BLaER1 (cell line): Measurements from ENCODE around the gene CDHR1.

Source experiments
- H3K27ac ChIP-seq: shearing (Covaris generic); formaldehyde crosslinking; 2 replicates; pipeline ENCODE4 v1.8.1; 2022
- H3K27me3 ChIP-seq: shearing (Covaris generic); formaldehyde crosslinking; 2 replicates; pipeline ENCODE4 v1.8.1; 2022
- H3K36me3 ChIP-seq: shearing (Covaris generic); formaldehyde crosslinking; 2 replicates; pipeline ENCODE4 v1.8.1; 2022
- H3K4me1 ChIP-seq: shearing (Covaris generic); formaldehyde crosslinking; 2 replicates; pipeline ENCODE4 v1.8.1; 2022
- H3K4me2 ChIP-seq: shearing (Covaris generic); formaldehyde crosslinking; 2 replicates; pipeline ENCODE4 v1.8.1; 2022
- H3K4me3 ChIP-seq: shearing (Covaris generic); formaldehyde crosslinking; 2 replicates; pipeline ENCODE4 v1.8.1; 2022
- H3K9ac ChIP-seq: shearing (Covaris generic); formaldehyde crosslinking; 2 replicates; pipeline ENCODE4 v1.8.1; 2022
- H3K9me3 ChIP-seq: shearing (Covaris generic); formaldehyde crosslinking; 2 replicates; pipeline ENCODE4 v1.8.1; 2022
- H4K20me1 ChIP-seq: shearing (Covaris generic); formaldehyde crosslinking; 2 replicates; pipeline ENCODE4 v1.8.1; 2022
- Cebpa-rat ChIP-seq: shearing (Covaris generic); IDR thresholded peaks from 2 replicates; pipeline ENCODE4 v1.8.1; 2022

The CDHR1 gene

GRCh38 chr10:84224411-84225028 is 30.2 kb downstream of the CDHR1 start:
- H3K9ac ChIP-seq = no peak overlapping the region
- no peaks in the 10 kb centered on the region for H3K9me3 ChIP-seq
- H3K4me2 ChIP-seq = no peak overlapping the region
- TF ChIP-seq Cebpa-rat = no peak
- no peak overlapping the region for H3K4me3 ChIP-seq
- H3K27me3 ChIP-seq = no peaks in the 10 kb centered on the region
- H3K4me1 ChIP-seq = no peaks in the 10 kb centered on the region
- no peaks in the 10 kb centered on the region for H4K20me1 ChIP-seq
- H3K36me3 ChIP-seq = no peaks in the 10 kb centered on the region
- H3K27ac ChIP-seq = no peak overlapping the region

DNA sequence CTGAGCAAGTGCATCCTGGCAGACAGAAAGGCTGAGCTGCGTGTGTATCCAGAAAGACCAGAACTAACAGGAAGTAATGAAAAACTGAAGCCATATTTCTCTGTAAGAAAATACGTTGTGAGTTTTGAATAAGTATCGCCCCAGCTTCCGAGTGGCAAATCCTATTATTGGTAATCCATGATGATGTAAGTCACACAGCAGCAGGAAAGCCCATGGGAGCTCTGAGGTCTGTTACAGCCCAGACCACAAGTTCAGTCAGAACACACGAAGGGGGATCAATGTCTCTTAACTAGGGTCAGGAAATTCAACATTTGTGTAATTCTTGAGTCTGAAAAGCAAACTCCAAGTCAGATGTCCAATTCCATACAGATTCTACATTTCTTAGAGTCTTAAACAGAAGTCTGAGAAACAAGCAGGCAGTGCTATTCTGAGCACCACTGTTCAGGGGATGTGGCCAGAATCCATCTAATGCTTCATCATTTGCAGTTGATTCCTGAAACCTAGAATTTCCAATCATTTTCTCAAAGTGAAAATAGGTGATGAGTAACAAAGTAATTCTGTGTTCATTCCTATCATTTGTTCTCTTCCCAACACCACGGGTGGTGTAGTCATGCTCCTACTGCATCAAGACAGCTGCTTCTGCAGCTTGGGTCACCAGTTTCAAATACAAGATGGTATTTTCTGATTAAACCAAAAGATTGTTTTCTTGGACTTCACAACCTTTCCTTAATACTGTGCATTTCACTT is 31.3 kb downstream of the CDHR1 start, which contains the start of gene LRIT2:
TSS of gene LRIT2 (minus strand) at position 118 of the 747 bp plus-strand sequence. CDS start at position 94, 24 bp downstream.
- no peak for TF ChIP-seq Cebpa-rat
- no peak within 1 kb of the TSS for H3K4me3 ChIP-seq
- H3K27me3 ChIP-seq = no peaks in the 10 kb centered on the region

DNA sequence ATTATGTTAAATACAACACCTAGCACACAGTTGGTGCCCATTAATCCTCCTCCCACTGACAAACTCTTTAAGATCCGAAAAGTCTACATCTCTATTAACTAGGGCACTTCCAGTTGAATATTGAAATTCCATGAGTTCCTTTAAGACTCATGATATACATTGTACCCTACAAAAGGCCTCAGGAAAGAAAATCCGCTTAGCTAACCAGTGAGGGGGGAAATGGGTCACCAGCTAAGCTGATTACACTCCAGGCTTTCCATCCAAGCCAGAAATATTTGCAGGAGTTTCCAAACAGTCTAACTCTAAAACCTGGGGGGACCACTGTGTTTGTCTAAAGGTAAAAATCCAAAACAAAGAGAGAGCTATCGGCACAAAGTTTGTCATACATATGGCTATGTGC is 32.3 kb downstream of the CDHR1 start:
- Histone ChIP-seq H3K4me1 (no peaks in the 10 kb centered on the region), H3K9ac (no peak overlapping the region), H4K20me1 (no peaks in the 10 kb centered on the region), H3K9me3 (no peaks in the 10 kb centered on the region), H3K27ac (no peak overlapping the region), H3K36me3 (no peaks in the 10 kb centered on the region), H3K4me3 (no peak overlapping the region), H3K4me2 (no peak overlapping the region), H3K27me3 (no peaks in the 10 kb centered on the region)
- no peak for TF ChIP-seq Cebpa-rat

More for the DNA sequence above, 31.3 kb downstream of the CDHR1 start, which contains the start of gene LRIT2:
- no peaks in the 10 kb centered on the region for H3K36me3 ChIP-seq
- H3K9ac ChIP-seq = no peak within 1 kb of the TSS
- H3K4me2 ChIP-seq = no peak within 1 kb of the TSS
- no peaks in the 10 kb centered on the region for H3K9me3 ChIP-seq
- H3K4me1 ChIP-seq = no peaks in the 10 kb centered on the region
- no peaks in the 10 kb centered on the region for H4K20me1 ChIP-seq
- no peak within 1 kb of the TSS for H3K27ac ChIP-seq

DNA sequence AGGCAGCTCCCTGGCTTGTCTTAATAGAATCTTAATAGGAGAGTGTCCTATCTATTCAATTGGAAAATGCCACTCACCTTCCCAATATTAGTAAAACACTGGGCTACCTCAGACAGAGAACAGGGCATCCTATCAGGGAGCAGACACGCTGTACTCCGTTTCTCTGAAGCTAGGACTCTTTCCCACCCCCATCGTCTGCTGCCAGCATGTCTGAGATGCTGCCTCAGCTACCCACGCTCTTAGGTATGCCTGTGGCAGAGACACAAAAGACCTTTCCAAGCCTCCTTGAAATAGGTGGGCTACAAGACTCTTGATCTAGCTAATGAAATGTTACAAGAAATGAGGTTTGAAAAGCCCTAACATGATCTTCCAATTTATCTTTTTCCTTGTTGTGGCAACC is 33.5 kb downstream of the CDHR1 start:
- H4K20me1 ChIP-seq = no peaks in the 10 kb centered on the region
- H3K36me3 ChIP-seq = no peaks in the 10 kb centered on the region
- no peaks in the 10 kb centered on the region for H3K9me3 ChIP-seq
- no peaks in the 10 kb centered on the region for H3K4me1 ChIP-seq
- no peaks in the 10 kb centered on the region for H3K27me3 ChIP-seq
- no peak overlapping the region for H3K4me3 ChIP-seq
- H3K9ac ChIP-seq = no peak overlapping the region
- no peak for TF ChIP-seq Cebpa-rat
- no peak overlapping the region for H3K4me2 ChIP-seq
- H3K27ac ChIP-seq = no peak overlapping the region

DNA sequence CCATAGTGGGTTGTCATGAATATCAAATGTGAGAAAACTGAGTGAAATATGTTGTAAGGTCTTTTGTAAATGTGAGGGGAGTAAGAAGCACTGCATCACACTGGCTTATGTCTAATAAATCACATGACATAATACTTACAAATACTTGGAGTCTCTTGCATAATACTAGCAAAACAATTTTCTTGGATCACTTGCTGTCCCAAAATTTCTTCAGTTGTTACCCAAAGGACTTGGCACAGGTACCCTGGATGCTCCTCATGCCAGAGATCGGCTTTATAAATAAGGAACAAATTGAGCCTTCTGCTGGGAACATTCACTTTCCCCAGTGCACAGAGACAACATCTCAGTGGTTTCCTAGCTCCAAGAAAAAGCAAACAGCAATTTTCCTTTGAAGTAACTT is 36.0 kb downstream of the CDHR1 start:
- no peak overlapping the region for H3K4me2 ChIP-seq
- H3K27ac ChIP-seq = no peak overlapping the region
- no peaks in the 10 kb centered on the region for H3K4me1 ChIP-seq
- H3K36me3 ChIP-seq = no peaks in the 10 kb centered on the region
- H3K27me3 ChIP-seq = no peaks in the 10 kb centered on the region
- H4K20me1 ChIP-seq = no peaks in the 10 kb centered on the region
- TF ChIP-seq Cebpa-rat = no peak
- no peaks in the 10 kb centered on the region for H3K9me3 ChIP-seq
- no peak overlapping the region for H3K9ac ChIP-seq
- no peak overlapping the region for H3K4me3 ChIP-seq

- H3K27me3 ChIP-seq = no peaks in the 10 kb centered on the region
- H3K9me3 ChIP-seq = peaks cover 4% of the 10 kb centered on the region; the same call in 1 of the 2 replicates
- no peaks in the 10 kb centered on the region for H3K4me1 ChIP-seq
- TF ChIP-seq Cebpa-rat = no peak
- H3K36me3 ChIP-seq = no peaks in the 10 kb centered on the region
- no peaks in the 10 kb centered on the region for H4K20me1 ChIP-seq
- H3K4me3 ChIP-seq = no peak overlapping the region
- no peak overlapping the region for H3K9ac ChIP-seq
- no peak overlapping the region for H3K4me2 ChIP-seq
- no peak overlapping the region for H3K27ac ChIP-seq
These were observed 38.0 kb downstream of the CDHR1 start for GRCh38 chr10:84232376-84232775.

DNA sequence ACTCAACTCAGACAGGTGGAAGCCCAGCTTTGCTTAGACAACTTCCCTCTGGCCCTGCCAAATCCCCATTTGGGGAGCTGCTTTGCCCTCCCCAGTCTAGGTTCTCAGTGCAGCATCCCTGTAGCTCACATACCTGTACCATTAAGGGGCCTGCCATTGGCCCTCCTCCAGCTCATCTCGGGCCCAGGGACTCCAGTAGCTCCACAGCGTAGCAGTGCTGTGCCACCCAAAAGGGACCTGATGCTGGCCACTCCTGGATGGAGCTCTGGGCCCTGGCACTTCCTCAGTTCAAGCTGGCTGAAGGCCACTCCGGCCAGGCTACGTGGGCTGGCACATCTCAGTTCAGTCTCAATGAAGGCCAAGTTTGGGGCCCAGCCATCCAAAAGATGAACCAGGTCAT is 39.6 kb downstream of the CDHR1 start:
- H3K4me1 ChIP-seq = no peaks in the 10 kb centered on the region
- no peak overlapping the region for H3K4me2 ChIP-seq
- no peak overlapping the region for H3K9ac ChIP-seq
- no peak for TF ChIP-seq Cebpa-rat
- H3K4me3 ChIP-seq = no peak overlapping the region
- H3K27me3 ChIP-seq = no peaks in the 10 kb centered on the region
- H4K20me1 ChIP-seq = no peaks in the 10 kb centered on the region
- H3K36me3 ChIP-seq = no peaks in the 10 kb centered on the region
- no peak overlapping the region for H3K27ac ChIP-seq
- peaks cover 7% of the 10 kb centered on the region; the same call in 1 of the 2 replicates for H3K9me3 ChIP-seq

DNA sequence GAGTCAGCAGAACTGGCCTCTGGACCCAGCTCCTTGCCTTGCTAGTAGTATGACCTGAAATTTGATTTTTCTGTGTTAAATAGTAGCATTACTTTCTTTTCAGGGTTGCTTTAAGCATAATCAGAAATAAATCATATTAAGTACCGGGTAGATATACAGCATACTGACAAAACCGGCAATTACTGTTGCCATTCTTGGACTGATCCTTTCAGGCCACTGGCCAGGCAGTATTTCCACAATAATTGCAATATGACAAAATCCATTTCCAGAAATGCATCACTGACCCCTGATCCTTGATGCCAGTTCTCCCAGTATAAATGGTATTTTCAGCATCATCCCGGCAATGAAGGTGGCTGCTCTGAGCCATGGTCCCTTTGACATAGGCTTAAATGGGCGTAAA is 40.1 kb downstream of the CDHR1 start:
- Histone ChIP-seq H3K9ac (no peak overlapping the region), H3K4me2 (no peak overlapping the region), H3K27me3 (no peaks in the 10 kb centered on the region), H4K20me1 (no peaks in the 10 kb centered on the region), H3K9me3 (peaks cover 7% of the 10 kb centered on the region; the same call in 1 of the 2 replicates), H3K4me3 (no peak overlapping the region), H3K27ac (no peak overlapping the region), H3K4me1 (no peaks in the 10 kb centered on the region), H3K36me3 (no peaks in the 10 kb centered on the region)
- TF ChIP-seq Cebpa-rat = no peak

DNA sequence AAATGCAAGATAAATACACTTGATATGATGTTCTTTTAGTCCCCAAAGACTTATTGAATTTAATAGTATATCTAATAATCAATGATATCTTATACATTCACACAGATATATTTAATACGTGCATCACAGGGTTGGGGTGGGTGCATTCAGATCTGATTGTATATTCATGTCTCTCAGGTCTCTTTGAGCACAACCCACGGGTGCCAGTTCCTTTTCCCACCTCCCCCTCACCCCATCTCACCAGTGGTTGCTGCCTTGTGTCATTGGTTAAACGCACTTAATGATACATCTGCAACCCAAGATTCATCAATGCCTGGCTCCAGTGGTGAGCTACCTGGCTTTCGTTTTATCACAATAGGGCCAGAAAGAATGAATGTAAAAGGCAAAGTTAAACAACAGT is 40.8 kb downstream of the CDHR1 start:
- H4K20me1 ChIP-seq = no peaks in the 10 kb centered on the region
- no peak overlapping the region for H3K9ac ChIP-seq
- no peaks in the 10 kb centered on the region for H3K36me3 ChIP-seq
- H3K4me3 ChIP-seq = no peak overlapping the region
- peaks cover 7% of the 10 kb centered on the region; the same call in 1 of the 2 replicates for H3K9me3 ChIP-seq
- H3K4me1 ChIP-seq = no peaks in the 10 kb centered on the region
- H3K27me3 ChIP-seq = no peaks in the 10 kb centered on the region
- no peak for TF ChIP-seq Cebpa-rat
- H3K4me2 ChIP-seq = no peak overlapping the region
- no peak overlapping the region for H3K27ac ChIP-seq

DNA sequence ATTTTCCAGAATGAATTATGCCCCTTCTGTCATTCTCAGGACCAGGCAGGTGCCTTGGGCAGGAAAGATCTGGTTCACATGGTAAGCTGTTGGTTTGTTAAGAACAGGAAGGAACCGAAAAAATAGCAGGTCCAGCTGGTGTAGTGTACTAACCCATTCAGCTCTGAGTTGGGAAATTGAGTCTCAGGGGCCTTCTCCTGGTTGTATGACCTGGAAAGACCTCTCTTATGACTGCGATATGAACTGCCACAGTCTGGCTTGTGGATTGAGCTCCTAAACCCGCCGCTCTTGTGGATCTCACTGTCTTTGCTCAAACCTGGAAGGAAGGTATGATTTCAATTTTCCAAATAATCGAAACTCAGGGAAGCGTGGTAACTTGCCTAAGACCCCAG is 42.5 kb downstream of the CDHR1 start:
- no peaks in the 10 kb centered on the region for H3K4me1 ChIP-seq
- H3K9ac ChIP-seq = no peak overlapping the region
- no peaks in the 10 kb centered on the region for H3K36me3 ChIP-seq
- no peaks in the 10 kb centered on the region for H3K27me3 ChIP-seq
- H3K4me2 ChIP-seq = no peak overlapping the region
- peaks cover 7% of the 10 kb centered on the region; the same call in 1 of the 2 replicates for H3K9me3 ChIP-seq
- no peak overlapping the region for H3K4me3 ChIP-seq
- H3K27ac ChIP-seq = no peak overlapping the region
- H4K20me1 ChIP-seq = no peaks in the 10 kb centered on the region
- TF ChIP-seq Cebpa-rat = no peak
